ENCODE measurements around the gene ABCG4. TPM values are rescaled to one million over a fixed set of nuclear protein-coding genes. Genes with fewer than 3 reads are reported as not detected.

Gene ABCG4
- total and polyA plus RNA-seq, 4 donors: 0.03 to 0.17 (median 0.05) TPM; not detected in 1

DNA sequence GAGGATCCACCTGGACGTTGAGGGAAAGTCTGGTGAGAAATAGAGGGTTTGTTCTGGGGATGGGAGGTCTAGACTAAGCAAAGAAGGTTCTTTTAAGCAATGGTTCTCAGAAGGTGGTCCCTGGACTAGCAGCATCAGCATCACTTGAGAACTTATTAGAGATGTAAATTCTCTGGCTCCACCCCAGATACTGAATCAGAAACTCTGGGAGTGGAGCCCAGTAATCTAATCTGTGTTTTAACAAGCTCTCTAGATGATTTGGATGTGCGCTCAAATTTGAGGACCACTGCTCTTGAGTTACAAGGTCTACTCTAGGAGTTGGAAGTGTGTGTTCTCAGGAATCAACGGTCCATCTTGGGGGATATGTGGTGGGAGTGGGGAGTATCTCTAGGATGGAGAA lies 3.3 kb upstream of the ABCG4 start:
- WGBS: 57% methylated on average over 3 of the region's 3 CpGs
- no peak overlapping the region for H3K4me3 ChIP-seq (ENCODE audit: low read depth in 1 of 3, low read length in 3 of 3)
- TF ChIP-seq JUND (IDR thresholded peaks at IDR 0.05) (no peak), TAF1 (conservative IDR thresholded peaks at IDR 0.05) (no peak)
- TF ChIP-seq, protein P1, sequence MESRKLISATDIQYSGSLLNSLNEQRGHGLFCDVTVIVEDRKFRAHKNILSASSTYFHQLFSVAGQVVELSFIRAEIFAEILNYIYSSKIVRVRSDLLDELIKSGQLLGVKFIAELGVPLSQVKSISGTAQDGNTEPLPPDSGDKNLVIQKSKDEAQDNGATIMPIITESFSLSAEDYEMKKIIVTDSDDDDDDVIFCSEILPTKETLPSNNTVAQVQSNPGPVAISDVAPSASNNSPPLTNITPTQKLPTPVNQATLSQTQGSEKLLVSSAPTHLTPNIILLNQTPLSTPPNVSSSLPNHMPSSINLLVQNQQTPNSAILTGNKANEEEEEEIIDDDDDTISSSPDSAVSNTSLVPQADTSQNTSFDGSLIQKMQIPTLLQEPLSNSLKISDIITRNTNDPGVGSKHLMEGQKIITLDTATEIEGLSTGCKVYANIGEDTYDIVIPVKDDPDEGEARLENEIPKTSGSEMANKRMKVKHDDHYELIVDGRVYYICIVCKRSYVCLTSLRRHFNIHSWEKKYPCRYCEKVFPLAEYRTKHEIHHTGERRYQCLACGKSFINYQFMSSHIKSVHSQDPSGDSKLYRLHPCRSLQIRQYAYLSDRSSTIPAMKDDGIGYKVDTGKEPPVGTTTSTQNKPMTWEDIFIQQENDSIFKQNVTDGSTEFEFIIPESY (IDR thresholded peaks at IDR 0.05): no peak
- TF ChIP-seq, protein P2, sequence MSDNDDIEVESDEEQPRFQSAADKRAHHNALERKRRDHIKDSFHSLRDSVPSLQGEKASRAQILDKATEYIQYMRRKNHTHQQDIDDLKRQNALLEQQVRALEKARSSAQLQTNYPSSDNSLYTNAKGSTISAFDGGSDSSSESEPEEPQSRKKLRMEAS (IDR thresholded peaks at IDR 0.05): no peak
- peaks cover 4 to 23% (median 11%) of the 10 kb centered on the region in 4 donors for H3K4me1 ChIP-seq (ENCODE audit: control insufficient read depth in 4 of 4, insufficient read depth in 4 of 4, low read length in 3 of 4)
- H3K36me3 ChIP-seq (ENCODE audit: control insufficient read depth in 4 of 4, insufficient read depth in 3 of 4, low read depth in 1 of 4, low read length in 3 of 4): no peaks in the 10 kb centered on the region
- peaks cover 0 to 4% (median 0%) of the 10 kb centered on the region in 4 donors for H3K27me3 ChIP-seq (ENCODE audit: control insufficient read depth in 4 of 4, insufficient read depth in 4 of 4, low read length in 3 of 4)
- H3K9me3 ChIP-seq (ENCODE audit: control insufficient read depth in 4 of 4, low read length in 3 of 4): no peaks in the 10 kb centered on the region
- no peak for DNase-seq (ENCODE audit: low spot score)
- H3K9ac ChIP-seq (ENCODE audit: low read depth in 1 of 2, low read length in 2 of 2): no peak overlapping the region
- no peak overlapping the region for H3K27ac ChIP-seq (ENCODE audit: low read depth in 1 of 2, low read length in 2 of 2)

DNA sequence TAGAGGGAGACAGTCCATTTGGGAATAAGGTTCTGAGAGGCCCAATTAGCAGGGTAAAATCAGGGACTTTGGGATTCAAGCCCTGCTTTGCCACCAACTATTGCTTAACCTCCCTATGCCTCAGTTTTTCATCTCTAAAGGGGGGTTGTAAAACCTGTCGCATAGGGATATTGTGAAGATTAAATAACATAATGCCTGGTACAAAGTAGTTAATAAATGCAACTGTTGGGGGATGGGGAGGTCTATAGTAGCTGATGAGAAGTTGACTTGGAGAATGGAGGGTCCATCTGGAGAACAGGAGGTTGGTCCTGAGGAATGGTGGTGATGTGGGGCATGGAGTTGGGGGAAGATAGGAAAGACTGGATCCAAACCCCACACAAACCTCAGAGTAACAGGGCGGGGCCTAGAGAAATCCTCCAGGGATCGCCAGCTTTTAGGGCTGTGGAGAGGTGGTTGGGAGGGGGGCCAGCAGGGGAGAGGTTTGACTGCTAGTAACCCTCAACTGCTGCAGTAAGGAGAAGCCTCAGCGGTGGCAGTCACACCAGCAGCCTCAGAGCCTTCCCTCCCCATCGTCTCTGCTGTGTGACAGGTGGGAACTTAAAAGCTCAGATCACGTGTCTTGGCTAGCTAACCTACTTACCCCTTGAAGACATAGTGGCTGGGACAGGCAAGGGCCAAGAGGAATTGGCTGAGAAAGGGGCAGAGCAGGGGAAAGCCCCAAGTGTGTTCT lies 1.1 kb upstream of the ABCG4 start:
- no peaks in the 10 kb centered on the region for H3K9me3 ChIP-seq (ENCODE audit: control insufficient read depth in 4 of 4, low read length in 3 of 4)
- no peak overlapping the region for H3K27ac ChIP-seq (ENCODE audit: low read depth in 1 of 2, low read length in 2 of 2)
- peaks cover 4 to 23% (median 11%) of the 10 kb centered on the region in 4 donors for H3K4me1 ChIP-seq (ENCODE audit: control insufficient read depth in 4 of 4, insufficient read depth in 4 of 4, low read length in 3 of 4)
- no peak overlapping the region for H3K4me3 ChIP-seq (ENCODE audit: low read depth in 1 of 3, low read length in 3 of 3)
- H3K9ac ChIP-seq (ENCODE audit: low read depth in 1 of 2, low read length in 2 of 2): no peak overlapping the region
- TF ChIP-seq YY1 (IDR thresholded peaks at IDR 0.05): no peak
- TF ChIP-seq RXRA (IDR thresholded peaks at IDR 0.05): no peak
- TF ChIP-seq GABPA (IDR thresholded peaks at IDR 0.05 in 1 of 2, conservative IDR thresholded peaks at IDR 0.05 in 1 of 2): no peak
- no peak for TF ChIP-seq SP1 (IDR thresholded peaks at IDR 0.05)
- TF ChIP-seq, protein P2 (IDR thresholded peaks at IDR 0.05): no peak
- TF ChIP-seq, protein P3, sequence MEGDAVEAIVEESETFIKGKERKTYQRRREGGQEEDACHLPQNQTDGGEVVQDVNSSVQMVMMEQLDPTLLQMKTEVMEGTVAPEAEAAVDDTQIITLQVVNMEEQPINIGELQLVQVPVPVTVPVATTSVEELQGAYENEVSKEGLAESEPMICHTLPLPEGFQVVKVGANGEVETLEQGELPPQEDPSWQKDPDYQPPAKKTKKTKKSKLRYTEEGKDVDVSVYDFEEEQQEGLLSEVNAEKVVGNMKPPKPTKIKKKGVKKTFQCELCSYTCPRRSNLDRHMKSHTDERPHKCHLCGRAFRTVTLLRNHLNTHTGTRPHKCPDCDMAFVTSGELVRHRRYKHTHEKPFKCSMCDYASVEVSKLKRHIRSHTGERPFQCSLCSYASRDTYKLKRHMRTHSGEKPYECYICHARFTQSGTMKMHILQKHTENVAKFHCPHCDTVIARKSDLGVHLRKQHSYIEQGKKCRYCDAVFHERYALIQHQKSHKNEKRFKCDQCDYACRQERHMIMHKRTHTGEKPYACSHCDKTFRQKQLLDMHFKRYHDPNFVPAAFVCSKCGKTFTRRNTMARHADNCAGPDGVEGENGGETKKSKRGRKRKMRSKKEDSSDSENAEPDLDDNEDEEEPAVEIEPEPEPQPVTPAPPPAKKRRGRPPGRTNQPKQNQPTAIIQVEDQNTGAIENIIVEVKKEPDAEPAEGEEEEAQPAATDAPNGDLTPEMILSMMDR (IDR thresholded peaks at IDR 0.05; ENCODE audit: low read depth, low read length, missing input control): no peak
- no peak for TF ChIP-seq TAF1 (conservative IDR thresholded peaks at IDR 0.05)
- no peak for TF ChIP-seq HNF4A (conservative IDR thresholded peaks at IDR 0.05)
- TF ChIP-seq HNF4G (IDR thresholded peaks at IDR 0.05): no peak
- TF ChIP-seq NR2F2 (IDR thresholded peaks at IDR 0.05): no peak
- no peak for TF ChIP-seq FOXA2 (IDR thresholded peaks at IDR 0.05)
- no peak for TF ChIP-seq EGR1 (IDR thresholded peaks at IDR 0.05; ENCODE audit: low read depth in 2 of 2)
- TF ChIP-seq JUND (IDR thresholded peaks at IDR 0.05): no peak
- TF ChIP-seq, protein P1 (IDR thresholded peaks at IDR 0.05): no peak
- WGBS: 67% methylated on average over 6 of the region's 6 CpGs
- DNase-seq (ENCODE audit: low spot score): no peak
- no peaks in the 10 kb centered on the region for H3K36me3 ChIP-seq (ENCODE audit: control insufficient read depth in 4 of 4, insufficient read depth in 3 of 4, low read depth in 1 of 4, low read length in 3 of 4)
- H3K27me3 ChIP-seq (ENCODE audit: control insufficient read depth in 4 of 4, insufficient read depth in 4 of 4, low read length in 3 of 4): peaks cover 0 to 4% (median 0%) of the 10 kb centered on the region in 4 donors
